ENCODE results near the gene ATOSB.

DNA sequence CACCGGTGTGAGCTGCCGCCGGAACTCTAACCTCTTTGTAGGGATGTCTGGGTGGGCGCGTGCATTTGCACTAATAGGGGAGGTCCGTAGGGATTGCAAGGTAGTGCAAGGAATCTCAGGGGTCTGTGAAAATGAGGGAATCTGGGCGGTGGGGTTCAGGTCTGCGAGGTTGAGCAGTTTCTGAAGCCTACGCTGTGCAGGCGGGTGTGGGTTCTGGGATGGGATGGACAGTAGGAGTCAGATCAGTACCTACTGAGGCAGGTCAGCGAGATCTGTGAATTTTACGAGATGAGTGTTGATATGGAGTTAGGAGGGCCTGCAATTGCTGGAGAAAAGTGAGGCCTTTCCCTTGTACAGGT, 856 bp upstream of the ATOSB start:
- TF ChIP-seq, protein P1, sequence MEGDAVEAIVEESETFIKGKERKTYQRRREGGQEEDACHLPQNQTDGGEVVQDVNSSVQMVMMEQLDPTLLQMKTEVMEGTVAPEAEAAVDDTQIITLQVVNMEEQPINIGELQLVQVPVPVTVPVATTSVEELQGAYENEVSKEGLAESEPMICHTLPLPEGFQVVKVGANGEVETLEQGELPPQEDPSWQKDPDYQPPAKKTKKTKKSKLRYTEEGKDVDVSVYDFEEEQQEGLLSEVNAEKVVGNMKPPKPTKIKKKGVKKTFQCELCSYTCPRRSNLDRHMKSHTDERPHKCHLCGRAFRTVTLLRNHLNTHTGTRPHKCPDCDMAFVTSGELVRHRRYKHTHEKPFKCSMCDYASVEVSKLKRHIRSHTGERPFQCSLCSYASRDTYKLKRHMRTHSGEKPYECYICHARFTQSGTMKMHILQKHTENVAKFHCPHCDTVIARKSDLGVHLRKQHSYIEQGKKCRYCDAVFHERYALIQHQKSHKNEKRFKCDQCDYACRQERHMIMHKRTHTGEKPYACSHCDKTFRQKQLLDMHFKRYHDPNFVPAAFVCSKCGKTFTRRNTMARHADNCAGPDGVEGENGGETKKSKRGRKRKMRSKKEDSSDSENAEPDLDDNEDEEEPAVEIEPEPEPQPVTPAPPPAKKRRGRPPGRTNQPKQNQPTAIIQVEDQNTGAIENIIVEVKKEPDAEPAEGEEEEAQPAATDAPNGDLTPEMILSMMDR (IDR thresholded peaks at IDR 0.05) = no peak
- TF ChIP-seq POLR2A (IDR thresholded peaks at IDR 0.05) = no peak
